ENCODE results near the gene SMIM11.
A peak's percentile ranks its signal among the peaks of the same experiment; 100 is the strongest.
"Not testable (repeated sequence)": the region's sequence is repeated elsewhere in the genome, so short reads cannot be mapped to it uniquely, and the experiment has no call there.

The SMIM11 gene

DNA sequence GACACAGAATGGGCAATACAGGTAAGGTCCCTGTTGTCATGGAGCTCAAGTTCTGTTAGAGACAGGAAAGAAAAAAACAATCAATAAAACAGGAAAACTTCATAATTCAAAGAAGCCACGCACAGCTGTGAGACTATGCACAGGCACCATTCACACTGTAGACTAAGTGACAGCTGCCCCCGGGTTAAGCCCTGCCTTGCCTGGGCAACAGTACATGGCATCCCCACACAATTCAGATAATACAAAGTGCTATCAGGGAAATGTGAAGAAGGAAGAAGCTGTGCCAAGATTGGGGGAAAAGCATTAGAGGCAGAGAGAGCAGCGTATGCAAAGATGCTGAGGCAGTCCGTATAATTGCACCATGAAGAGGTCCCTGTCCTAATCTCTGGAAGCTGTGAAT is 20.5 kb upstream of the SMIM11 start:
- DNase-seq, result no peak

DNA sequence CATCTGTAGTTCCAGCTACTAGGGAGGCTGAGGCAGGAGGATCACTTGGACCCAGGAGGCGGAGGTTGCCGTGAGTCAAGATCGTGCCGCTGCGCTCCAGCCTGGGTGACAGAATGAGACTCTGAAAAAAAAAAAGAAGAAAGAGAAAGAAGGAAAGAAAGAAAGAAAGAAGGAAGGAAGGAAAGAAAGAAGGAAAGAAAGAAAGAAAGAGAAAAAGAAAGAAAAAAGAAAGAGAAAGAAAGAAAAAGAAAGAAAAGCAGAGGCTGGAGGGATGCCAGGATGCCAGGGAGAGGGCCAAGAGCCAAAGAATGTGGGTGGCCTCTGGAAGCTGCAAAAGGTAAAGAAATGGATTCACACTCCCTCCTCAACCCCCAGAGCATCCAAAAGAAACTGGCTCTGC is 19.7 kb upstream of the SMIM11 start:
- DNase-seq, result no peak

DNA sequence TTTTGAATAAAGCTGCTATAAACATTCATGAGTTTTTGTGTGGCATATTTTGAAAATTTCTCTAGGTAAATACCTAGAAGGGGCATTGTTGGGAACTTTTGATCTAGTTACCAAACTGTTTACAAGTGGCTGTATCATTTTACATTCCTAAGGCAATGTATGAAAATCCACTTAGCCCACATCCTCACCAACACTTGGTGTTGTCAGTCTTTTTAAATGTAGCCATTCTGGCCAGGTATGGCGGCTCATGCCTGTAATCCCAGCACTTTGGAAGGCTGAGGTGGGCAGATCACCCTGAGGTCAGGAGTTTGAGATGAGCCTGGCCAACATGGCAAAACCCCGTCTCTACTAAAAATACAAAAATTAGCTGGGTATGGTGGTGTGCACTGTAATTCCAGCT is 17.4 kb upstream of the SMIM11 start:
- no peak for DNase-seq

DNA sequence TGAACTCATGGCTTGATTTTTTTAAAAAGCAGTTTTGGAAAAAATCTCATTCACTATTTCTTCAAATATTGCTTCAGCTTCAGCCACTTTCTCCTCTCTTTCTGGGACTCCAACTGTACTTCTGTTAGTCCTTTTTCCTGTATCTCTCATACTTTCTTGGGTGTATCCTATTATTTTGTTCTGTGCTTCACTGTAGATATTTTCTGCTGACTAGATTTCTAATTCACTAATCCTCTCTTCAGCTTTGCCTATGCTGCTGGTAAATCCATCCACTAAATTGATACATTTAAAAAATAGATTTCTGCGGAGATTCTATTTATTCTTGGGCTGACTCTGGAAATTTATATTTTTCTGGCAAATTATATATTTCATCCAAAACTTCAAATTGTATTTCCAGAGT is 16.4 kb upstream of the SMIM11 start:
- no peak for DNase-seq

DNA sequence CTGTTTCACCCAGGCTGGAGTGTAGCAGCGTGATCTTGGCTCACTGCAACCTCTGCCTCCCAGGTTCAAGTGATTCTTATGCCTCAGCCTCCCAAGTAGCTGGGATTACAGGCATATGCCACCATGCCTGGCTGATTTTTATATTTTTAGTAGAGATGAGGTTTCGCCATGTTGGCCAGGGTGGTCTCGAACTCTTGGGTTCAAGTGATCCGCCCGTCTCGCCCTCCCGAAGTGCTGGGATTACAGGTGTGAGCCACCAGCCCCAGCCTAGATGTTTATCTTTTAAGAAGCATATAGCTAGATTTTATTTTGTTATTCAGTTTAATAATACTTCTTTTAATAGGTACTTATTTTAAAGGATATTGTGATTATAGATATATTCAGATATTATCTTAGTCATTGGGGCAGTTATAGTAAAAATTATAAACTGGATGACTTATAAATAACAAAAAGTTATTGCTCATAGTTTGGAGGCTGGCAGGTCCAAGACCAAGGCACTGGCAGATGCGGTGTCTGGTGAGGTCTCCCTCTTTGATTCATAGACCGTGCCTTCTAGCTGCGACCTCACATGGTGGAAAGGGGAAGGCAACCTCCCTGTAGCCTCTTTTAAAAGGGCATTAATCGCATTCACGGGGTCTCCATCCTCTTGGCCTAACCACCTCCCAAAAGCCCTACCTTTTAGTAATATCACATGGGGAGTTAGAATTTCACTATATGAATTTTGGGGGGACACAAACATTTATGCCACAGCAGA is 14.6 kb upstream of the SMIM11 start:
- no peak for DNase-seq

DNA sequence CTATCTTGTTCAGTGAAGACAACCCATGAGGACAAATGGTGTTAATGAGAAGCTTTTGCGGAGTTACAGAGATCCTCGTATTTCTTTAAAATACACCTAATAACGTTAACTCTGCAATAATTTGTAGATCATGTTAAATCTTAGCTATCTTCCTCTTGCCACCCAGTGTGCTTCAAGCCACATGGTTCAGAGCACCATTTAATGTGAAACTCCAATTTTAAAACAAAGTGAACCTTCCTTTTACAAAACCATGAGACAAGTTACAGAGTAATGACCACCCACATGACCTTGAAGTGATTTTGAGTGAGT is 13.2 kb upstream of the SMIM11 start:
- DNase-seq, result no peak

DNA sequence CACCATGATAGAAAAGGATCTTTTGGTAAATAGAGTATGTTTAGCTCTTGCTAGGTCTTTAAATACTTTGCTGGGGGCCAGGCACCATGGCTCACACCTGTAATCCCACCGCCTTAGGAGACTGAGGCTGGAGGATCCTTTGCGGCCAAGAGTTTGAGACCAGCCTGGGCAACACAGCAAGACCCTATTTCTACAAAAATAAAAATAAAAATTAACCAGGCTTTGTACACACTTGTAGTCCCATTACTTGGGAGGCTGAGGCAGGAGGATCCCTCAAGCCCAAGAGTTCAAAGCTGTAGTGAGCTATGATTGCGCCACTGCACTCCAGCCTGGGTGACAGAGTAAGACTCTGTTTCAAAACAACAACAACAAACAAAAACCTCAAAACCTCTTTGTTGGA is 12.6 kb upstream of the SMIM11 start:
- DNase-seq, result no peak

DNA sequence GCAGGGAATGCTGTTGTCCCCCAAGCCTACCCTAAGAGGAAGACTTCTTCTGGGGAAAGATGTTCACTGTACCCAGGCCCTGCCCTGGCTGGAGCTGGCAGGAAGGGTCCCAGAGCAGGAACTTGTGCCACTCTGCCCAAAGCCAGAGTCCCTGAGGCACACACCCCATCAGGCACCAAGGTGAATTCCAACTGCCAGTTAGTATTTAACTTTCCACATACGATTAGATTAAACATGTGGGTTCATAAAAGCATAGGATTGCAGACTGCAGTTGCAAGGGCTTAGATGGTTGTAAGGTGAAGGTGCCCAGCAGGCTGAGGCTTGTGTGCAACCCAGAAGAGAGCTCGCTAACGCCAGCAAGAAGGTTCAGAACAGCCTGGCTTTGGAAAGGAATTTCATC is 11.6 kb upstream of the SMIM11 start, which contains the start of gene KCNE2:
Gene KCNE2, plus strand, starts transcription at position 274 of the 400 bp plus-strand sequence. CDS start 6,473 bp downstream, outside the sequence.
- DNase-seq, result no peak

DNA sequence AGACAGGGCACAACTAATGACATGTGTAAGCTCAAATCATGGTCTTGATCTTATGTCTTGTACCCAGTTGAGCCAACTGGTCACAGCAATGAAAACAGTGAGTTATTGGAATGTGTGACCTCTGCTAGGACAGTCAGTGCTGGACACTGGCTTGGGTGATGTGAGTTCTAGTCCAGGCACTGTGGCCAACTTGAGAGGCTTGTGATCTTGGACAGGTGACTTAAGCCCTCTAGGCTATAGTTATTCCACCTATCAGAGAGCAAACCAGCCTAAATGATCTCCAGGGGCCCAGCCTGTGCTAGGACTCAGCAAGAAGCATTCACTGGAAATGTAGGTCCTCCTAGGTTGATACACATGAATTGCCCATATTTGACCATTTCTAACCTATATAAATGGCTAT is 10.4 kb upstream of the SMIM11 start:
- DNase-seq, result no peak

DNA sequence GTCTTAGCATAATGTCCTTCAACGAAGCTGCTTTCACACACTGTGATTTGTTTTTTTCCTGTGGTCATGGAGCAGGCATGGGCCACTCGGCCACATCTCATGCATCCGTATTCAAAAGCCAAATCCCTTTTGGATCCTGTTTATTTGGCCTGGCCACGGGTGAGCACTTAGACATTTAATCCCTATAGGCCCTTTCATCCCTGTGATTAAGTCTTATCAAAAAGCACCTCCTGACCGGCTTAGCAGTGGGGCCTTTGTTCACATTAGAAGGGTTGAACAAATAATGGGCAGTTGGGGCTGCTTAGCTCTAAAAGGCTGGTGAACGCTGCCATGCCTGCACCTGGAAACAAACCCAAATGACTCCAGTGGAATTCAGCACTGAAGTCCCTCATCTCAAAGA is 9.5 kb upstream of the SMIM11 start:
- no peak for DNase-seq

DNA sequence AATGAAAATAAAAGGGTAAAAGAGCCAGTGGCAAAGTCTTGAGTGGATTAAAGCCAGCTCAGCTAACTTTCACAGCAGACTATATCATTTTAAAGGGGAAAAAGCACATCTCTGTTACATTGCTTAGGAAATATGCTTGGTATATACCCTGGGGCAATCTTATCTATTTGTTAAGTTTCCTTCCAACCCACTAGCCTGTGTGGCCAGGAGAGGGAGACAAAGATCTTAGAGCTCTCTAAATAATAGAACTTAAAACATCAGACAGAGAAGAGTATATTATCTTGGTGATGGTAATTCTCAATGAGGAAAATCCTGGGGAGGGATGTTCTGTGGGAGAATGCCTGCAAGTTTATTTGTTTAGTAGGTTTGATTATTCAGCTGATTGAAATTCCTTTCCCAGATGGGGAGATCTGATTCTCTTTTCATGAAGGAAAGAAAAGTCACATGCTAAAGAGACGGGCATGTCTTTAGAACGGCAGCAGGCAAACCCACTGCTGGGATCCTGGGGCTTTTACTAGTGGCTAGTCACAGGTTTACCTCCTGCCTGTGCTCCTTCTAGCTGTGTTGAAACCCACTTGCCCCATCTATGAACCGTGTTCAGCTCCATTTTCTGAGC is 7.9 kb upstream of the SMIM11 start:
- peak in 8 of 56 donors; percentile 3 to 62 (median 12) for DNase-seq

DNA sequence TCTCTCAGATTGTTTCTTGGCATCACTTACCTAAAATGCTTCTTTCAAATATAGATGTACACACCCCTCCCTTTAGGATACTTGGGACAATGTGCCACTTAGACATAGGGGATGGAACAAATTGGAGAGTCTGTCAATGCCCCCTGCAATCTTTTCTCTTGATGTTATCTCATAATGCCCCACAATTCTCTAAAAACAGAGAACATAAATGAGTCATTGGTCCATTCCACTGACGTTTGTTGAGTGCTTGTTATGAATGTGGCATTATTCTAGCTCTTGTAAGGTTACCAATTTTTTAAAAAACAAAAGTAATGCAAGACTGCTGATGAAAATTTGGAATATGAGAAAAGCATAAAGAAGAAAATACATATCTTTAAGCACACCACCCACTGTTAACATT is 5.6 kb upstream of the SMIM11 start:
- DNase-seq, result no peak

DNA sequence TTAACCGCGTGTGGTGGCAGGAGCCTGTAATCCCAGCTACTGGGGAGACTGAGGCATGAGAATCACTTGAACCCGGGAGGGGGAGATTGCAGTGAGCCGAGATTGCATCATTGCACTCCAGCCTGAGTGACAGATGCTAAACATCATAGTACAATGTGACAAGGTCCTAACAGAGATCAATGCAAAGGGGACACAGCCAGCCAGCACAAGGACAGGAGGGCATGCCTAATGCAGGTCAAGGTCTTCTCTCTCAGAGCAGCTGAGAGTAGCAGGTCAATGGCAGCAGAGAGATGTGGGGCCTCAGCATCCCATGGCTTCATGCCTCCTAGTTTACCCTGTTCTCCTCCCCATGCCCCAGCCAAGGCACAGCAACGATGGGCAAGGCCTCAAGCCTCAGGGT is 3.0 kb upstream of the SMIM11 start:
- no peak for DNase-seq

DNA sequence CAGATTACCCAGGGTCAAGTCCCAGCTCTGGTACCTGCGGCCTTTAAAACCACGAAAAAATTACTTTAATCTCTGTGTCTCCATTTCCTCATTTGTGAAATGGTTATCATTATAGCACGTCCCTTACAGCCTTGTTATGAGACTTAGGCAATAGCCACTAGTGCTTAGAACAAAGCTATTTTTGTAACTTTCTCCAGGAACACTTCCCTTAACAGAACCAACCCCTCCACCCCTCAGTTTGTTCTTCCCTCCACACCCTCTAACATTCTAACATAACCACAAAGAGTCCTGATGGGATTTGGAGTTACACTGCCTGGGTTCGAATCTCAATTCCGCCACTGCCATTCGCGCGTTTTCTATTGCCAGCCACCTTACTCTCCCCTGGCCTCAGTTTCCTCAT is 845 bp upstream of the SMIM11 start:
- DNase-seq, result not testable (repeated sequence)

DNA sequence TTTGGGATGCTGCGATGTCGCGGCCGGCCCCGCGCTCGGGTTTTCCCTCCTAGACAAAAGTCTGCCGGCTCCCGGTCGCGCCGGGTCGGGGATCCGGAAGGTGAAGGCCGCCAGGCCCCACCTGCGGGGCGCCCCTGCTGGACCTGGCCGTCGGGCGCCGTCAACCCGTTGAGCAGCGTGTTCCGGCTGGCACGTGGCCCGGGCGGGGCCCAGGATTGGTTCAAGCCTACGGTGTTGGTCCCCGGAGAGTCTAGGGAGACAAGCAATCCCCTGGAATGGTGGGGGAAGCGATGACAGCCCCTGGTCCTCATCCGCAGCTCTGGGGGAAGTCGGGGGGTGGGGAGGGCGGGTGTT is 289 bp downstream of the SMIM11 start:
- DNase-seq, result not testable (repeated sequence)

DNA sequence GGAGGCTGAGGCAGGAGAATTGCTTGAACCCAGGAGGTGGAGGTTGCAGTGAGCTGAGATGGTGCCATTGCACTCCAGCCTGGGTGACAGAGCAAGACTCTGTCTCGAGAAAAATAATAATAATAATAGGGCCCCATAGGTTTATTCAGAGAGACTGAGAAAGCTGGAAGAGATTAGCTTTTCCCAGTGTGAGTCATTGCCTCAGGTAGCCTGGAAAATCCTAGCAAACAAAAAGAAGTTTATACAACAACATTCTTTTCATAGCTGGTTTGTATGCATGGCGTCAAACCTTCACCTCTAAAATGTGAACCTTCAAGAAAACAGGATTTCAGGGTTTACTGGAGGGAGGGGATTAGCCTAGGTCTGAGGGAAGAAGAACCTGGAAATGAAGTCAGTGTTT is 7.8 kb downstream of the SMIM11 start:
- DNase-seq, result not testable (repeated sequence)

DNA sequence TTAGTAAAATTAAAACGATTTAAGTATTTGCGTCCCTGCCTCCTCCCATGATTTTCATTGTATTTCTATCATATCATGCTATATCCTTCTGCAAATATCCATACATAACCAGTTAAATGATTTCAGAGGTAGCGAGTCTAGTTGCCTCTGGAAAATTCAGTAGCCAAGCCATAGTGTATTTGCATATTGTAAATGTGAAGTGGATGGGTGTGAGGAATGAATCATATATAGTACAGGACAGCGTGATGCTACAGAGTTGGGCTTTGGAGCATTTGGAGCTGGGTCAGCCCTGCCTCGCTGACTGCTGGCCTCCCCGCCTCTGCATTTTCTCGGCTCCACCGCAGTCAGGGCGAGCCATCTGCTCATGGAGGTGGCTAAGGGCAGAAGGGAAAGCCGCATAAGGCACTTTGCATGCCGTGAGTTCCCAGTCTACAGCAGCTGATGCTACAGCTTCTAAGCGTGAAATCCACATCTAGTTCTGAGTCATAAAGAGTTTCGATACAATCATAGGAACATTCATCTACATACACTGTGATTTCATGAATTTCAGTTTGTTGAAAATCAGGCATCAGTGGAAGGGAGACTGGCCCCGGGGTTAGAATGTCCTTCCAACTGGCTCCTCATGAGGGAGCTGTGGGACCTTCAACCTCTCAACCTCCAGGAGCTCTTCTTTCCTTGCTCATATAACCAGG is 8.6 kb downstream of the SMIM11 start:
- not testable (repeated sequence) for DNase-seq

DNA sequence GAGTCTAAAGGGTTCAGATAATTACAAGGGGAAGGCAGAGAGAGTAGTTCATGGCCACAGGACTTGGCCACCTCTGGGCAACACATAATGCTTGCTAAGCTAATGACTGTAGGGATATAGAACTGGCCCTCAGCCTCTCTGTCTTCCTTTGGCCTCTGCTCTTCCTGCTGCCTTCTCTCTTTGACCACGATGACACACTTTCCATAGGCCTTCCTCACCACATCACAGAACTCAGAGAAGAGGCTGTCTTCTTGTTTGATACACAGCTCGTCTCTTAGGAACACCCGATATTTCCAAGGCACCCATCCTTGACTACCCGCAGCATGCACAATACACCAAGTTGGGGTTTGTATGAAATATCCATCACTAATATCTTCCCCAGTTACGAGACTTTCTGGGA is 25.2 kb downstream of the SMIM11 start:
- not testable (repeated sequence) for DNase-seq

DNA sequence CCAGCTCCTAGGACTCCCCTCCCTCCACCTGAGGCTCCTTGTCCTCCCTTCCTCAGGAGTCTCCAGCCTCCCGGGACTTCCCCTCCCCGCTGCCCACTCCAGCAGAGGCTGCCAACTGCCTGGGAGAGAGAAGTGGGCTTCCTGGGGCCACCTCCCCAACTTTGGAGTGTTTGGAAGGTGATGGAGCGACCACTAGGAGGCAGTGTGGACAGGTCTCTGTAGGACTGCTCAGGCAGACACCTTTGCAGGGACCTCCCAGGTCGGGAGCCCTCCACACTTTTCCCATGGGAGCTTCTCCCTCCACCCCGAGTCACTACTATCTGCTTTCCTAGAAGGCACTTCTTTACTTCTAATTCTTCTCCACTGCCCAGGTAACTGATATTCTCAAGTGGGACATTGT is 29.4 kb downstream of the SMIM11 start:
- not testable (repeated sequence) for DNase-seq

DNA sequence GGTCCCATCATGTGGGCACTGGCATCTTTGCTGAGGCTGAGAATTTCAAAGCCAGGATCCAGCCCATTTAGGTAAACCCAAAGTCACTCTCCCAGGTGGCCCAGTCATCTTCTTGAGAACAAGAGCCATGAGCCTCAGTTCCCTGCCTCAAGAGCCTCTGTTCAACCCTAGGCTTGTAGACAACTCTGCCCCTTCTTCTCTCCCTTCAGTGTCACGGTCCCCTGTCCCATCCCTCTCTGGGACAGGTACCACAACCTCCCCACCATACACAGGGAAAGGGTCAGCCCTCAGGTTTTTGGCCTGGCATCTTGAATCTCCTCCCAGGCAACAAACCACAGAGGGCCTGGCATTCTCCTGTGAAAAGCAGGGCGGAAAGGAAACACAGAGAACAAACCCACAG is 30.4 kb downstream of the SMIM11 start:
- not testable (repeated sequence) for DNase-seq

DNA sequence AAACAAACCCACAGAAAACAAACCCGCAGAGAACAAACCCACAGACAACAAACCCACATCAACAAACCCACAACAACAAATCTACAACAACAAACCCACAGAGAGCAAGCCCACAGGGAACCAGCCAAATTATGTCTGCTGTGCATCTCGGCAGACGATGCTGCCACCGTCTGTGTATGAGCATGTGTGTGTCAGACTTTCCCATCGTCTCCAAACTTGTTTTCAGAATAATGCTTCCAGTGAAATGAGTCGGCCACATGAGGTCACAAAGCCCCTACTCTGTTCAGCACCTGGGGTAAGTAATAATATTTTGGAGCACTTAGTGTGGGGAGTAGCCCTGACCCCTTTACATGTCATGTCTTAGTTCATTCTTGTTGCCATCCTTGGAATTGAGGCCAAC is 30.8 kb downstream of the SMIM11 start:
- not testable (repeated sequence) for DNase-seq

DNA sequence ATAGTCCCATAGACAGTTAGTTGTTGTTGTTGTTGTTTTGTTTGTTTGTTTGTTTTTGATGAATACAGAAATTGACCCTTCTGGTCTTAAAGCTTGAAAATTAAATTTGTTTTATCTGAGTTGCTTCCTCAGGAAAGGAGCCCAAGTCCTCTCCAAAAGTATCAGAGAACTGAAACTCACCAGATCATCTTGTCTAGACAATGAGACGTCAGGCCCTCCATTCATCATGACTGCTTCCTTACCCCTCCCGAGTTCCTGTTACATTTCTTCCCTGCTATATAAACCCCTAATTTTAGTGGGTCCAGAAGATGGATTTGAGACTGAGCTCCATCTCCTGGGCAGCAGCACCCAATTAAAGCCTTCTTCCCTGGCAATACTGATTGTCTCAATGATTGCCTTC is 31.4 kb downstream of the SMIM11 start:
- DNase-seq, result not testable (repeated sequence)

DNA sequence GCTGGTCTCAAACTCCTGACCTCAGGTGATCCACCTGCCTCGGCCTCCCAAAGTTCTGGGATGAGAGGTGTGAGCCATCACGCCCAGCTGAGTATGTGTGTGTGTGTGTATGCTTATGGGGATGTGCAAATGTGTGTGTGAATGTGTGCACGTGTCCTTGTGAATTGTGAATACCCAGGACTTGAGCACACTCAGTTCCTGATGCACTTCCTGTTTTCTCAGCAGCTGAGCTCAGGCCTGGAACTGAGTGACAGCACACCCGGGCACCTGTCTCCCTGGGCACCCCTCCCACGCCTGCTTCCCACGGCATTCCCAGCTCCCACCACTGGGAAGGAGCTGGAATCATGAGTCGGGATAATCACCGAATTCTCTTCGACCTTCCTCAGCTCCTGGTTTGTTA is 32.0 kb downstream of the SMIM11 start:
- not testable (repeated sequence) for DNase-seq

All from nucleus accumbens (tissue), 56 donors.